Keratinocyte (primary cell): ENCODE measurements around the gene C1GALT1C1.

Experiments used
- EZH2 ChIP-seq: IDR thresholded peaks from one replicate; pipeline ENCODE4 v1.6.1; 2012; ENCODE audit warnings: inconsistent platforms, mild to moderate bottlenecking, low read length, moderate library complexity
- TF ChIP-seq, protein P1 (sequence below), 3 experiments: IDR thresholded peaks in 1 of 3; conservative IDR thresholded peaks in 1 of 3; optimal IDR thresholded peaks in 1 of 3; 2 replicates in 2 of 3; 3 replicates in 1 of 3; pipeline versions ENCODE3 to v1.5.1; 2011; ENCODE audit warnings: low read length in 3 of 3, mild to moderate bottlenecking in 3 of 3, moderate library complexity in 2 of 3, control low read depth in 1 of 3, inconsistent platforms in 1 of 3; ENCODE audit not compliant: insufficient read depth in 2 of 3; ENCODE audit errors: extremely low read depth in 1 of 3

DNA sequence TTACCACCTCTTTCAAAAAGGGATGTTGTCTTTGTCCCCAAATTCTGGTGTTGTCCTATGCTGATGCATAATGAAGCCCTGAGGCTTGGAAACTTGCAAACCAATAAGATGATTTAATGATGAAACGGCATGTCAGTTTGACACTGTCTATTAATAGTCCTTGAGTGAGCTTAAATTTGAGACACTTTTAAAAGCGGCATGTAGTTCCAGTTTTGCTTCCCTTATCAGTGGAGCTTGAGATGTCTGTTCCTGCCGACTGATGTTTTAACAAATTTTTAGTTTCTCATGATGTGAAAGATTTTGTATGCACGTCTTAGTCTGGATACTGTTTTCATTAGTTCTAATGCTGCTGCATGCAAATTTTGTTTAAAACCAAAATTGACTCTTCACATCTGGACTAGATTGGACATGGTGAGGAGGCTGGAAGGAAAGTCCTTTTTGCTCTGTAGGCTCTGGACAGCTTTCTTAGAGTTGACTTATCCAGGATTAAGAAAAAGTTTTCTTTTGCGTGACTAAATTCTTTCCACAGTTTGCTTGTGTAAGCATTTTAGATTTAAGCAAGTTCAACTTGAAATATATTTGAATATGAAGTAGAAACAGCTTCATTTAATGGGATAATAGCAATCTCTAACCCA, 11.7 kb downstream of the C1GALT1C1 start:
- no peak for TF ChIP-seq EZH2
- TF ChIP-seq, protein P1, sequence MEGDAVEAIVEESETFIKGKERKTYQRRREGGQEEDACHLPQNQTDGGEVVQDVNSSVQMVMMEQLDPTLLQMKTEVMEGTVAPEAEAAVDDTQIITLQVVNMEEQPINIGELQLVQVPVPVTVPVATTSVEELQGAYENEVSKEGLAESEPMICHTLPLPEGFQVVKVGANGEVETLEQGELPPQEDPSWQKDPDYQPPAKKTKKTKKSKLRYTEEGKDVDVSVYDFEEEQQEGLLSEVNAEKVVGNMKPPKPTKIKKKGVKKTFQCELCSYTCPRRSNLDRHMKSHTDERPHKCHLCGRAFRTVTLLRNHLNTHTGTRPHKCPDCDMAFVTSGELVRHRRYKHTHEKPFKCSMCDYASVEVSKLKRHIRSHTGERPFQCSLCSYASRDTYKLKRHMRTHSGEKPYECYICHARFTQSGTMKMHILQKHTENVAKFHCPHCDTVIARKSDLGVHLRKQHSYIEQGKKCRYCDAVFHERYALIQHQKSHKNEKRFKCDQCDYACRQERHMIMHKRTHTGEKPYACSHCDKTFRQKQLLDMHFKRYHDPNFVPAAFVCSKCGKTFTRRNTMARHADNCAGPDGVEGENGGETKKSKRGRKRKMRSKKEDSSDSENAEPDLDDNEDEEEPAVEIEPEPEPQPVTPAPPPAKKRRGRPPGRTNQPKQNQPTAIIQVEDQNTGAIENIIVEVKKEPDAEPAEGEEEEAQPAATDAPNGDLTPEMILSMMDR (optimal IDR thresholded peaks at IDR 0.05 in 1 of 3, IDR thresholded peaks at IDR 0.05 in 1 of 3, conservative IDR thresholded peaks at IDR 0.05 in 1 of 3; ENCODE audit: extremely low read depth in 1 of 3, insufficient read depth in 2 of 3, low read length in 3 of 3): no peak
